Kidney (tissue), 14 donors: ENCODE data around the gene UBAP1. TPM values are rescaled to one million over a fixed set of nuclear protein-coding genes. Genes with fewer than 3 reads are reported as not detected.

ENCODE experiments used
- DNase-seq, 5 donors: peaks; one replicate each; pipeline ENCODE4 v3.0.0-alpha.2; 2013 to 2020
- FAIRE-seq: peaks from 2 replicates; lab custom pipeline; 2012; peaks lifted over from hg19 to GRCh38; lab: Jason Lieb, UNC
- H3K27ac ChIP-seq, 2 donors: one replicate each; pipeline ENCODE4 v1.7.0; 2013; ENCODE audit warnings: low read depth in 2 of 2, low read length in 2 of 2, inconsistent platforms in 1 of 2
- H3K27me3 ChIP-seq: one replicate; pipeline ENCODE4 v1.7.1; 2013; ENCODE audit warnings: low read length, inconsistent platforms; ENCODE audit not compliant: control insufficient read depth, insufficient read depth
- H3K36me3 ChIP-seq, 3 donors: one replicate each; pipeline versions ENCODE4 v1.7.0 to v1.7.1; 2013; ENCODE audit warnings: low read length in 3 of 3, control low read depth in 1 of 3, inconsistent platforms in 1 of 3; ENCODE audit not compliant: insufficient read depth in 3 of 3, control insufficient read depth in 2 of 3
- H3K4me1 ChIP-seq, 3 donors: one replicate each; pipeline versions ENCODE4 v1.7.0 to v1.7.1; 2013; ENCODE audit warnings: low read length in 3 of 3, inconsistent platforms in 1 of 3, low read depth in 1 of 3; ENCODE audit not compliant: control insufficient read depth in 2 of 3, insufficient read depth in 2 of 3
- H3K4me3 ChIP-seq, 3 donors: one replicate each; pipeline versions ENCODE4 v1.7.0 to v1.8.1; 2013; ENCODE audit warnings: low read length in 3 of 3, control low read depth in 1 of 3, inconsistent platforms in 1 of 3
- H3K9ac ChIP-seq, 3 donors: one replicate each; pipeline versions ENCODE4 v1.7.0 to v1.7.1; 2013; ENCODE audit warnings: low read length in 3 of 3, control low read depth in 1 of 3, inconsistent platforms in 1 of 3
- H3K9me3 ChIP-seq, 3 donors: one replicate each; pipeline versions ENCODE4 v1.7.0 to v1.7.1; 2013; ENCODE audit warnings: low read length in 3 of 3, control low read depth in 1 of 3, inconsistent platforms in 1 of 3; ENCODE audit not compliant: control insufficient read depth in 2 of 3, insufficient read depth in 1 of 3
- CTCF ChIP-seq: IDR thresholded peaks from 3 replicates; pipeline ENCODE4 v1.5.1; 2012; ENCODE audit warnings: mild to moderate bottlenecking, moderate library complexity, borderline replicate concordance; ENCODE audit not compliant: insufficient read depth; ENCODE audit errors: extremely low read depth
- intact Hi-C: fragments of 100-400 bp; cut with DNase I; formaldehyde crosslinking; loops from one replicate; pipeline ENCODE4 v1.11.1; 2022
- polyA plus RNA-seq: library from polyadenylated mRNA; stranded (reverse); fragments of 350-450 nt; fragmentation: Illumina TruSeq; extraction: RNeasy Lipid Tissue Mini Kit (QIAGEN cat#74804); gene quantifications from one replicate; pipeline ENCODE4 v1.2.3, GENCODE V29; 2014; ENCODE audit warnings: low read depth, low replicate concordance; ENCODE audit not compliant: insufficient read depth
- total RNA-seq: library from RNA; stranded (reverse); fragmentation: NEBNext Ultra II Directional; extraction: Animal tissue kit (Norgen Biotek cat#: 25700); gene quantifications from one replicate; pipeline ENCODE4 v1.2.1, GENCODE V29; 2021
- donor health status: control.
- donor health status: control.
- donor health status: control.
- donor health status: control.
- donor health status: control.
- donor health status: DM: yes; HTN: yes; CAD: no.
- donor health status: Normal renal cell carcinoma (clear cell type).

The UBAP1 gene
- total and polyA plus RNA-seq, 2 donors from 2014 or later, result 39.4 to 53.8 TPM

GRCh38 chr9:34276772-34277171, 97.9 kb downstream of the UBAP1 start:
- FAIRE-seq, result no peak
- intact Hi-C loops, result no loop called here
- no peak for DNase-seq

GRCh38 chr9:34279411-34279810, 100.6 kb downstream of the UBAP1 start:
- Histone ChIP-seq H3K4me1 (no peaks in the 10 kb centered on the region), H3K27me3 (no peaks in the 10 kb centered on the region), H3K9me3 (no peaks in the 10 kb centered on the region), H3K9ac (no peak overlapping the region), H3K27ac (no peak overlapping the region), H3K36me3 (no peaks in the 10 kb centered on the region), H3K4me3 (no peak overlapping the region)
- DNase-seq (peak in 4 of 5 donors; percentile 50 to 72 (median 60)), FAIRE-seq (no peak)
- intact Hi-C loops, result no loop called here
- no peak for TF ChIP-seq CTCF

More at GRCh38 chr9:34276772-34277171, 97.9 kb downstream of the UBAP1 start:
- Histone ChIP-seq H3K4me3 (no peak overlapping the region), H3K4me1 (no peaks in the 10 kb centered on the region), H3K27me3 (no peaks in the 10 kb centered on the region), H3K27ac (no peak overlapping the region), H3K36me3 (no peaks in the 10 kb centered on the region), H3K9me3 (no peaks in the 10 kb centered on the region), H3K9ac (no peak overlapping the region)
- no peak for TF ChIP-seq CTCF

GRCh38 chr9:34282096-34282495, 103.3 kb downstream of the UBAP1 start:
- Histone ChIP-seq H3K27me3 (no peaks in the 10 kb centered on the region), H3K9me3 (no peaks in the 10 kb centered on the region), H3K27ac (no peak overlapping the region), H3K4me3 (no peak overlapping the region), H3K9ac (no peak overlapping the region), H3K4me1 (no peaks in the 10 kb centered on the region), H3K36me3 (no peaks in the 10 kb centered on the region)
- intact Hi-C loops, result no loop called here
- DNase-seq (no peak), FAIRE-seq (no peak)
- no peak for TF ChIP-seq CTCF

- no peak for TF ChIP-seq CTCF
- FAIRE-seq (no peak), DNase-seq (no peak)
- no peaks in the 10 kb centered on the region for H3K36me3 ChIP-seq
- no peak overlapping the region for H3K27ac ChIP-seq
- no peaks in the 10 kb centered on the region for H3K4me1 ChIP-seq
- no peaks in the 10 kb centered on the region for H3K9me3 ChIP-seq
- H3K9ac ChIP-seq, result no peak overlapping the region
- intact Hi-C loops, result no loop called here
- no peaks in the 10 kb centered on the region for H3K27me3 ChIP-seq
- no peak overlapping the region for H3K4me3 ChIP-seq
These were observed 110.3 kb downstream of the UBAP1 start for GRCh38 chr9:34289159-34289558.
